ENCODE results near the gene BDH2.
A peak's percentile ranks its signal among the peaks of the same experiment; 100 is the strongest.

BDH2 gene

GRCh38 chr4:103099691-103100392 is at the start of gene BDH2:
Gene BDH2 (minus strand): TSS chr4:103099834. CDS start chr4:103096254, 3,580 bp downstream.
- DNase-seq, result peak; percentile 79

- no peak for DNase-seq
Observed at GRCh38 chr4:103144926-103145325, 45.3 kb upstream of the BDH2 start.

- no peak for DNase-seq
Observed at GRCh38 chr4:103137446-103137827, 37.8 kb upstream of the BDH2 start.

GRCh38 chr4:103136671-103137445 is 37.2 kb upstream of the BDH2 start:
- no peak for DNase-seq

- no peak for DNase-seq
Observed at GRCh38 chr4:103129174-103129573, 29.5 kb upstream of the BDH2 start.

- DNase-seq, result no peak
Observed at GRCh38 chr4:103126126-103126525, 26.5 kb upstream of the BDH2 start.

- DNase-seq, result no peak
Observed at GRCh38 chr4:103123114-103123513, 23.5 kb upstream of the BDH2 start.

GRCh38 chr4:103118166-103118565 is 18.5 kb upstream of the BDH2 start:
- no peak for DNase-seq

GRCh38 chr4:103111598-103111997 is 12.0 kb upstream of the BDH2 start:
- DNase-seq, result no peak

GRCh38 chr4:103108542-103108941 is 8.9 kb upstream of the BDH2 start:
- DNase-seq, result no peak

GRCh38 chr4:103105558-103106356 is 6.1 kb upstream of the BDH2 start:
- no peak for DNase-seq

GRCh38 chr4:103104886-103105285 is 5.3 kb upstream of the BDH2 start:
- DNase-seq, result no peak

- DNase-seq, result no peak
Observed at GRCh38 chr4:103100691-103101090, 1.1 kb upstream of the BDH2 start.

GRCh38 chr4:103098756-103099440 is 736 bp downstream of the BDH2 start:
- no peak for DNase-seq

GRCh38 chr4:103098341-103098740 is 1.3 kb downstream of the BDH2 start:
- no peak for DNase-seq

- no peak for DNase-seq
Observed at GRCh38 chr4:103097112-103097511, 2.5 kb downstream of the BDH2 start.

GRCh38 chr4:103095080-103095479 is 4.6 kb downstream of the BDH2 start:
- DNase-seq, result no peak

GRCh38 chr4:103092245-103092644 is 7.4 kb downstream of the BDH2 start:
- no peak for DNase-seq

GRCh38 chr4:103091601-103092223 is 7.9 kb downstream of the BDH2 start:
- DNase-seq, result peak; percentile 56

GRCh38 chr4:103089481-103089880 is 10.2 kb downstream of the BDH2 start:
- no peak for DNase-seq

GRCh38 chr4:103086551-103086950 is 13.1 kb downstream of the BDH2 start:
- no peak for DNase-seq

- no peak for DNase-seq
Observed at GRCh38 chr4:103085555-103086196, 14.0 kb downstream of the BDH2 start.

Measured in NCI-H2227 treated with DMSO at 0.1 percent for 48 hours (cell line).